Endothelial cell of umbilical vein (primary cell): ENCODE measurements around the gene IL17RB. TPM values are rescaled to one million over a fixed set of nuclear protein-coding genes. Genes with fewer than 3 reads are reported as not detected.

Experiments
- BruUV-seq: library from RNA; stranded (reverse); fragments of 400-500 nt; replicated peaks from 2 replicates; lab custom pipeline; 2021; lab: Mats Ljungman, UMichigan
- CTCF ChIA-PET: fragments of 300-600, 350-600 bp; sonication (Branson Sonifier 250); formaldehyde crosslinking; loops from one replicate; lab custom pipeline; 2021; ENCODE audit warnings: antibody characterized with exemption, inconsistent platforms; lab: Charles Lee
- POLR2A ChIA-PET: fragments of 300-600, 350-600 bp; sonication (Branson Sonifier 250); formaldehyde crosslinking; loops from one replicate; lab custom pipeline; 2021; ENCODE audit warnings: antibody characterized with exemption, inconsistent platforms; lab: Charles Lee
- DNase-seq: peaks from one replicate; pipeline ENCODE4 v3.0.0-alpha.2; 2011; ENCODE audit warnings: low read depth, low spot score
- FAIRE-seq: peaks from 2 replicates; lab custom pipeline; 2011; peaks lifted over from hg19 to GRCh38; lab: Jason Lieb, UNC
- H2AFZ ChIP-seq: 2 replicates; pipeline ENCODE4 v1.6.0; 2012; ENCODE audit warnings: low read depth, low read length, control low read depth, inconsistent platforms
- H3K27ac ChIP-seq: 2 replicates; pipeline ENCODE4 v1.5.1; 2011; ENCODE audit warnings: low read depth, mild to moderate bottlenecking, control low read depth, low read length, moderate library complexity; ENCODE audit not compliant: insufficient read depth
- H3K27me3 ChIP-seq, 2 experiments: 2 replicates each; pipeline versions ENCODE4 v1.6.0 to v1.6.1; 2011; ENCODE audit warnings: low read length in 2 of 2, mixed read lengths in 1 of 2; ENCODE audit not compliant: control insufficient read depth in 2 of 2, insufficient read depth in 2 of 2
- H3K36me3 ChIP-seq, 2 experiments: 2 replicates in 1 of 2; 3 replicates in 1 of 2; pipeline ENCODE4 v1.5.1; 2011; ENCODE audit warnings: low read length in 2 of 2, mild to moderate bottlenecking in 1 of 2, moderate library complexity in 1 of 2; ENCODE audit not compliant: control insufficient read depth in 2 of 2, insufficient read depth in 2 of 2; ENCODE audit errors: extremely low read depth in 1 of 2
- H3K4me1 ChIP-seq: 3 replicates; pipeline ENCODE4 v1.5.1; 2011; ENCODE audit warnings: mild to moderate bottlenecking, low read length; ENCODE audit not compliant: control insufficient read depth, insufficient read depth; ENCODE audit errors: extremely low read depth
- H3K4me2 ChIP-seq: 2 replicates; pipeline ENCODE4 v1.6.1; 2011; ENCODE audit warnings: low read length, control low read depth, mixed read lengths; ENCODE audit not compliant: insufficient read depth
- H3K4me3 ChIP-seq, 3 experiments: fragments of 200-600 bp in 1 of 3; sonication (generic), shearing (Covaris generic) in 1 of 3; replicated peaks in 1 of 3; 2 replicates each; pipeline ENCODE4 v1.5.1; 2011 to 2016; ENCODE audit warnings: control low read depth in 3 of 3, low read length in 3 of 3, mild to moderate bottlenecking in 2 of 3, inconsistent platforms in 1 of 3, low read depth in 1 of 3, moderate library complexity in 1 of 3; ENCODE audit not compliant: insufficient read depth in 1 of 3
- H3K79me2 ChIP-seq: 2 replicates; pipeline ENCODE4 v1.6.0; 2012; ENCODE audit warnings: low read length, inconsistent platforms; ENCODE audit not compliant: control insufficient read depth, insufficient read depth
- H3K9ac ChIP-seq: replicated peaks from 2 replicates; pipeline ENCODE3; 2011; ENCODE audit warnings: low read length, control low read depth; ENCODE audit not compliant: insufficient read depth; ENCODE audit errors: extremely low read depth
- H3K9me1 ChIP-seq: replicated peaks from 3 replicates; pipeline ENCODE4 v1.6.0; 2011; ENCODE audit warnings: mild to moderate bottlenecking, low read length; ENCODE audit not compliant: control insufficient read depth, insufficient read depth; ENCODE audit errors: extremely low read depth
- H3K9me3 ChIP-seq: replicated peaks from 2 replicates; pipeline ENCODE4 v1.5.1; 2012; ENCODE audit warnings: low read length, inconsistent platforms; ENCODE audit not compliant: control insufficient read depth, insufficient read depth
- H4K20me1 ChIP-seq: replicated peaks from 2 replicates; pipeline ENCODE3; 2011; ENCODE audit warnings: mild to moderate bottlenecking, low read length; ENCODE audit not compliant: control insufficient read depth, insufficient read depth; ENCODE audit errors: extremely low read depth
- EZH2 ChIP-seq: IDR thresholded peaks from 2 replicates; pipeline ENCODE4 v1.6.1; 2012; ENCODE audit warnings: borderline replicate concordance, low read depth, mild to moderate bottlenecking, moderate library complexity, low read length, inconsistent platforms; ENCODE audit not compliant: severe bottlenecking
- FOS ChIP-seq: IDR thresholded peaks from 2 replicates; pipeline ENCODE4 v1.6.1; 2011; ENCODE audit warnings: mild to moderate bottlenecking, low read length, moderate library complexity, borderline replicate concordance; ENCODE audit not compliant: insufficient read depth
- GATA2 ChIP-seq: IDR thresholded peaks from 2 replicates; pipeline ENCODE4 v1.7.0; 2011; ENCODE audit warnings: low read depth, mild to moderate bottlenecking, moderate library complexity, mixed read lengths, low read length; ENCODE audit not compliant: insufficient read length, insufficient read depth
- JUN ChIP-seq: IDR thresholded peaks from 2 replicates; pipeline ENCODE4 v1.6.1; 2011; ENCODE audit warnings: borderline replicate concordance, low read depth; ENCODE audit not compliant: insufficient read length, insufficient read depth
- MYC ChIP-seq: IDR thresholded peaks from one replicate; pipeline ENCODE4 v1.6.1; 2011; ENCODE audit warnings: mild to moderate bottlenecking, low read depth, low read length
- POLR2A ChIP-seq: IDR thresholded peaks from 2 replicates; pipeline ENCODE4 v1.6.1; 2012; ENCODE audit warnings: low read depth, mild to moderate bottlenecking, control low read depth, low read length
- POLR2AphosphoS5 ChIP-seq: IDR thresholded peaks from 2 replicates; pipeline ENCODE4 v1.6.1; 2012; ENCODE audit warnings: low read depth, mild to moderate bottlenecking, control low read depth, low read length, moderate library complexity; ENCODE audit not compliant: insufficient read depth
- dilution Hi-C: fragments of 300-500 bp; cut with MboI; formaldehyde crosslinking; loops from one replicate; pipeline ENCODE4 v1.15.0; 2019; ENCODE audit warnings: low sequenced_read_pairs; ENCODE audit not compliant: extremely low pct_ligation_motif_present
- intact Hi-C: fragments of 100-400 bp; cut with micrococcal nuclease; formaldehyde crosslinking; loops from one replicate; pipeline ENCODE4 v1.10.0; 2022
- polyA plus RNA-seq, 4 experiments: library from polyadenylated mRNA; depleted of rRNA in 3 of 4; stranded (reverse) in 3 of 4; unstranded in 1 of 4; fragments of >200 nt; gene quantifications; 2 replicates each; pipeline versions ENCODE4 v1.2.1 to v1.2.3, GENCODE V29; 2011 to 2012; ENCODE audit warnings: missing spikeins in 1 of 4
- total RNA-seq: library from RNA; stranded (reverse); gene quantifications from 2 replicates; pipeline ENCODE4 v1.2.3, GENCODE V29; 2021
- TF ChIP-seq, protein P1 (sequence below), 2 donors: IDR thresholded peaks; 1 replicate in 1 of 2; 2 replicates in 1 of 2; pipeline ENCODE4 v1.5.1; 2011; ENCODE audit warnings: low read length in 2 of 2, mild to moderate bottlenecking in 2 of 2, moderate library complexity in 2 of 2, control low read depth in 1 of 2, inconsistent platforms in 1 of 2, low read depth in 1 of 2; ENCODE audit not compliant: insufficient read depth in 1 of 2; ENCODE audit errors: extremely low read depth in 1 of 2
- TF ChIP-seq, protein P2 (sequence below): IDR thresholded peaks from 2 replicates; pipeline ENCODE4 v1.6.1; 2011; ENCODE audit not compliant: insufficient read depth, insufficient read length

The IL17RB gene
- total and polyA plus RNA-seq, 2 donors (not counting 3 experiments of a cell fraction or from before 2014, with no cell fraction given), result 0.04 TPM; not detected in 1

DNA sequence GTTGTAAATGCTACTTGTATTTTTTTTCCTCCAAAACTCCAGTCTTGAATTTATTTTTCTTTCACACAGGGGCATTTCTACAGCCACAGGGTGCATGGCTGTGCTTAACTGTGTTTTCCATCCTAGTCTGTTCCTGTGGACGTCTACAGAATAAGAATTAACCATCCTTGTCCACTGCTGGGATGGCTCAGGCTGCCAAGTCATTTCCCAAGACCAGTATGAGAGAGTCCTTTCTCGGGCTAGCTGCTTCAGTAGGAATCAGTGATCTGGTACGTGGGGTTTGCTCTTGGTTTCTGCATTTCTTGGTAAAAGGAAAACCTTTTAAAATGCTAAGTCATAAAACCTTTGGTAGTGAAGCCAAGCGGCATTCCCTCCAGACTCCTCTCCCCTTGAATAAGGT is 29.9 kb upstream of the IL17RB start:
- no peaks in the 10 kb centered on the region for H3K79me2 ChIP-seq
- no peaks in the 10 kb centered on the region for H3K9me1 ChIP-seq
- intact Hi-C loops (no loop called here), dilution Hi-C loops (no loop called here)
- CTCF ChIA-PET, result no interaction called here
- H3K27me3 ChIP-seq, result no peaks in the 10 kb centered on the region
- no peak for DNase-seq
- TF ChIP-seq JUN (no peak), EZH2 (no peak), POLR2A (no peak), MYC (no peak), FOS (no peak), GATA2 (no peak), POLR2AphosphoS5 (no peak)
- TF ChIP-seq, protein P1, sequence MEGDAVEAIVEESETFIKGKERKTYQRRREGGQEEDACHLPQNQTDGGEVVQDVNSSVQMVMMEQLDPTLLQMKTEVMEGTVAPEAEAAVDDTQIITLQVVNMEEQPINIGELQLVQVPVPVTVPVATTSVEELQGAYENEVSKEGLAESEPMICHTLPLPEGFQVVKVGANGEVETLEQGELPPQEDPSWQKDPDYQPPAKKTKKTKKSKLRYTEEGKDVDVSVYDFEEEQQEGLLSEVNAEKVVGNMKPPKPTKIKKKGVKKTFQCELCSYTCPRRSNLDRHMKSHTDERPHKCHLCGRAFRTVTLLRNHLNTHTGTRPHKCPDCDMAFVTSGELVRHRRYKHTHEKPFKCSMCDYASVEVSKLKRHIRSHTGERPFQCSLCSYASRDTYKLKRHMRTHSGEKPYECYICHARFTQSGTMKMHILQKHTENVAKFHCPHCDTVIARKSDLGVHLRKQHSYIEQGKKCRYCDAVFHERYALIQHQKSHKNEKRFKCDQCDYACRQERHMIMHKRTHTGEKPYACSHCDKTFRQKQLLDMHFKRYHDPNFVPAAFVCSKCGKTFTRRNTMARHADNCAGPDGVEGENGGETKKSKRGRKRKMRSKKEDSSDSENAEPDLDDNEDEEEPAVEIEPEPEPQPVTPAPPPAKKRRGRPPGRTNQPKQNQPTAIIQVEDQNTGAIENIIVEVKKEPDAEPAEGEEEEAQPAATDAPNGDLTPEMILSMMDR (IDR thresholded peaks at IDR 0.05; ENCODE audit: extremely low read depth in 1 of 2, insufficient read depth in 1 of 2, low read depth in 1 of 2, low read length in 2 of 2), result no peak
- TF ChIP-seq, protein P2, sequence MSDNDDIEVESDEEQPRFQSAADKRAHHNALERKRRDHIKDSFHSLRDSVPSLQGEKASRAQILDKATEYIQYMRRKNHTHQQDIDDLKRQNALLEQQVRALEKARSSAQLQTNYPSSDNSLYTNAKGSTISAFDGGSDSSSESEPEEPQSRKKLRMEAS, result no peak
- no TSS peak for BruUV-seq
- H3K27ac ChIP-seq, result no peak overlapping the region
- H3K4me2 ChIP-seq, result no peak overlapping the region
- no peaks in the 10 kb centered on the region for H3K36me3 ChIP-seq
- H3K9ac ChIP-seq, result no peak overlapping the region
- H3K4me3 ChIP-seq, result no peak overlapping the region
- H3K9me3 ChIP-seq, result no peaks in the 10 kb centered on the region
- no peaks in the 10 kb centered on the region for H4K20me1 ChIP-seq
- no peaks in the 10 kb centered on the region for H3K4me1 ChIP-seq
- no peak overlapping the region for H2AFZ ChIP-seq
- POLR2A ChIA-PET, result no interaction called here
- no peak for FAIRE-seq
